MCF 10A (cell line): ENCODE measurements around the gene LYPLAL1. TPM values are rescaled to one million over a fixed set of nuclear protein-coding genes. Genes with fewer than 3 reads are reported as not detected.

Experiments
- BruUV-seq: library from RNA; stranded (reverse); fragments of 400-500 nt; replicated peaks from 2 replicates; lab custom pipeline; 2021; lab: Mats Ljungman, UMichigan
- CTCF ChIA-PET: fragments of 300-600 bp; sonication (Branson Sonifier 250); formaldehyde crosslinking; extraction: SDS; loops from one replicate; lab custom pipeline; 2021; ENCODE audit warnings: antibody characterized with exemption, inconsistent platforms; lab: Yijun Ruan, JAX
- POLR2A ChIA-PET: fragments of 300-600, 350-650 bp; sonication (Branson Sonifier 250); formaldehyde crosslinking; extraction: SDS; loops from one replicate; lab custom pipeline; 2020; ENCODE audit warnings: antibody characterized with exemption, inconsistent platforms; lab: Yijun Ruan, JAX
- DNase-seq: peaks from one replicate; pipeline ENCODE4 v3.0.0-alpha.2; 2018; ENCODE audit not compliant: unreplicated experiment
- H3K27ac Mint-ChIP-seq: one replicate; pipeline ENCODE4 v1.8.0; 2022; ENCODE audit warnings: mild to moderate bottlenecking, low read depth, mixed read lengths; ENCODE audit not compliant: unreplicated experiment
- H3K27me3 Mint-ChIP-seq: one replicate; pipeline ENCODE4 v1.8.0; 2022; ENCODE audit warnings: mixed read lengths; ENCODE audit not compliant: insufficient read depth, unreplicated experiment
- H3K36me3 Mint-ChIP-seq: one replicate; pipeline ENCODE4 v1.8.0; 2022; ENCODE audit warnings: mild to moderate bottlenecking, moderate library complexity, mixed read lengths; ENCODE audit not compliant: insufficient read depth, unreplicated experiment
- H3K4me1 Mint-ChIP-seq: one replicate; pipeline ENCODE4 v1.8.0; 2022; ENCODE audit warnings: mixed read lengths; ENCODE audit not compliant: insufficient read depth, unreplicated experiment
- H3K4me3 Mint-ChIP-seq: one replicate; pipeline ENCODE4 v1.8.0; 2022; ENCODE audit warnings: mild to moderate bottlenecking, moderate library complexity, mixed read lengths; ENCODE audit not compliant: unreplicated experiment
- H3K9me3 Mint-ChIP-seq: one replicate; pipeline ENCODE4 v1.8.0; 2022; ENCODE audit warnings: mixed read lengths; ENCODE audit not compliant: unreplicated experiment
- CTCF ChIP-seq: fragments of 200-600 bp; IDR thresholded peaks from one replicate; pipeline ENCODE4 v1.8.0; 2022; ENCODE audit warnings: antibody characterized with exemption, mild to moderate bottlenecking; ENCODE audit not compliant: unreplicated experiment
- intact Hi-C: fragments of 100-400 bp; cut with micrococcal nuclease; formaldehyde crosslinking; loops from 2 replicates; pipeline ENCODE4 v1.14.1; 2022
- total RNA-seq: library from RNA; stranded (reverse); gene quantifications from 2 replicates; pipeline ENCODE4 v1.2.3, GENCODE V29; 2022

LYPLAL1 gene
- total RNA-seq, 1 experiment from 2014 or later, result 59.8 TPM

DNA sequence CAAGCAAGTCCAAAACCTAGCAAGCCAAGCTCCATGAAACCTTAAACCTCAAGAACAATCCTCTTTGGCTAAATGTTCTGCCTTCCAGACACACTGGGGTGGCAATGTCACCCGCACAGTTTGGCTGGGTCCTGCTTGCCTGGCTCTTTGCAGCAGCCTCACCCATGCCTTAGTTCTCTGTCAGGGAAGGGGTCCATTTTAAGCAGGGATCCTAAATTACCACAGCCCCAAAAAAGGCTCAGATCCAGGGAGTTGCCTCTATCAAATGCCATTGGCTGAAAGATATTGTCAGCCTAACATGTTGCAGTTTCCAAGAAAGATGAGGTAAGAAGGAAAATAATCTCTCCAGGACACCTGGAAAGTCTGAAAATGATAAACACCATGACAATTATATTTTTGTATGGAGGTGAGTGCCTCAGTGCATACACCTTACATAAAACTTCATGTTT is 26.1 kb upstream of the LYPLAL1 start:
- no peak for TF ChIP-seq CTCF
- Mint-ChIP-seq H3K36me3 (no peaks in the 10 kb centered on the region), H3K4me3 (no peak overlapping the region), H3K27ac (no peak overlapping the region), H3K27me3 (no peaks in the 10 kb centered on the region), H3K4me1 (no peaks in the 10 kb centered on the region), H3K9me3 (no peaks in the 10 kb centered on the region)
- no TSS peak for BruUV-seq
- POLR2A ChIA-PET, result no interaction called here
- intact Hi-C loops, result loop anchor here (5.0 kb wide), 1 partner anchor 100 kb away; no protein-coding TSS in a partner anchor
- DNase-seq, result no peak
- CTCF ChIA-PET, result interaction anchor here (0.6 to 1.7 kb wide), 4 partner anchors 10 to 169 kb away, joined by 3 to 8 read pairs (median 3); no protein-coding TSS in a partner anchor

GRCh38 chr1:219149009-219149577 is 24.6 kb upstream of the LYPLAL1 start:
- H3K4me3 Mint-ChIP-seq, result no peak overlapping the region
- TF ChIP-seq CTCF, result no peak
- no peak overlapping the region for H3K27ac Mint-ChIP-seq
- ChIA-PET POLR2A (interaction anchor here (1.2 kb wide), 1 partner anchor 8 kb away, joined by 5 read pairs; no protein-coding TSS in a partner anchor), CTCF (interaction anchor here (0.6 kb wide), 2 partner anchors 43 to 1150 kb away, joined by 3 read pairs; no protein-coding TSS in a partner anchor)
- no peaks in the 10 kb centered on the region for H3K9me3 Mint-ChIP-seq
- H3K4me1 Mint-ChIP-seq, result no peaks in the 10 kb centered on the region
- intact Hi-C loops, result loop anchor here (5.0 kb wide), 1 partner anchor 98 kb away; no protein-coding TSS in a partner anchor
- BruUV-seq, result no TSS peak
- no peaks in the 10 kb centered on the region for H3K27me3 Mint-ChIP-seq
- DNase-seq, result no peak
- H3K36me3 Mint-ChIP-seq, result no peaks in the 10 kb centered on the region

DNA sequence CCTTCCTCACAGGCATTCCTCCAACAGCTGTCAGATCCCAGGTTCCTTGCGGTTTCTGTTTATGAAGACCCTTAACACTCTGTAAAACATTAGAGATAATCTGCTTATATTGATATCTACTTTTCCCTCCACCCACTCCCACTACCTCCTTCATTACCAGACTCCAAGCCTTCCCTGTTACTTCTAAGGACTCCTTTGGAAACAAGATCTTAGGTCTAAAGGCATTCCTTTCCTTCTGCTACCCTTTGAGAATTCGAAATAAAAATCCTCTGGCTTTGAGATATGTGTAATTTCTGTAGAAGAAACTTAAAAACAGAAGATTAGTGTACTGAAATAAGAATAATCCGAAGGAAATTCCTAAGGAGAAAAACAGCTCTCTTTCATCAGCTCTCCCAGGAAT is 23.7 kb upstream of the LYPLAL1 start:
- CTCF ChIA-PET, result no interaction called here
- H3K4me3 Mint-ChIP-seq, result no peak overlapping the region
- BruUV-seq, result no TSS peak
- H3K27ac Mint-ChIP-seq, result no peak overlapping the region
- no peaks in the 10 kb centered on the region for H3K27me3 Mint-ChIP-seq
- intact Hi-C loops, result loop anchor here (5.0 kb wide), 1 partner anchor 97 kb away; no protein-coding TSS in a partner anchor
- H3K36me3 Mint-ChIP-seq, result no peaks in the 10 kb centered on the region
- no peaks in the 10 kb centered on the region for H3K9me3 Mint-ChIP-seq
- no peaks in the 10 kb centered on the region for H3K4me1 Mint-ChIP-seq
- no peak for DNase-seq
- POLR2A ChIA-PET, result interaction anchor here (1.2 kb wide), 1 partner anchor 8 kb away, joined by 5 read pairs; no protein-coding TSS in a partner anchor
- TF ChIP-seq CTCF, result no peak

GRCh38 chr1:219150913-219151312 is 22.8 kb upstream of the LYPLAL1 start:
- no peaks in the 10 kb centered on the region for H3K4me1 Mint-ChIP-seq
- no peaks in the 10 kb centered on the region for H3K9me3 Mint-ChIP-seq
- no peak overlapping the region for H3K27ac Mint-ChIP-seq
- H3K27me3 Mint-ChIP-seq, result no peaks in the 10 kb centered on the region
- no peaks in the 10 kb centered on the region for H3K36me3 Mint-ChIP-seq
- BruUV-seq, result no TSS peak
- TF ChIP-seq CTCF, result no peak
- no peak for DNase-seq
- ChIA-PET POLR2A (interaction anchor here (0.7 to 1.2 kb wide), 2 partner anchors 25 to 708 kb away, joined by 3 read pairs; no protein-coding TSS in a partner anchor), CTCF (interaction anchor here (1.0 to 1.2 kb wide), 3 partner anchors 9 to 433 kb away, joined by 3 to 4 read pairs (median 3); no protein-coding TSS in a partner anchor)
- intact Hi-C loops, result no loop called here
- H3K4me3 Mint-ChIP-seq, result no peak overlapping the region
